GM12891 (cell line): ENCODE data around the gene FGF4.

ENCODE experiments used
- PAX5 ChIP-seq: IDR thresholded peaks from 2 replicates; pipeline ENCODE4 v1.6.1; 2011; ENCODE audit warnings: low read length, moderate library complexity, mild to moderate bottlenecking; ENCODE audit not compliant: insufficient read depth, severe bottlenecking
- POLR2A ChIP-seq: IDR thresholded peaks from 2 replicates; pipeline ENCODE4 v1.6.1; 2011; ENCODE audit warnings: low read depth, low read length, control low read depth
- POLR2AphosphoS5 ChIP-seq: IDR thresholded peaks from 2 replicates; pipeline ENCODE4 v1.6.1; 2011; ENCODE audit warnings: low read depth, low read length, control low read depth
- POU2F2 ChIP-seq: IDR thresholded peaks from 2 replicates; pipeline ENCODE4 v1.6.1; 2011; ENCODE audit warnings: low read depth, mild to moderate bottlenecking, control low read depth, low read length, moderate library complexity
- SPI1 ChIP-seq: IDR thresholded peaks from 2 replicates; pipeline ENCODE4 v1.6.1; 2011; ENCODE audit warnings: low read depth, low read length, control low read depth
- TAF1 ChIP-seq: IDR thresholded peaks from 2 replicates; pipeline ENCODE4 v1.6.1; 2011; ENCODE audit warnings: low read depth, low read length, control low read depth

DNA sequence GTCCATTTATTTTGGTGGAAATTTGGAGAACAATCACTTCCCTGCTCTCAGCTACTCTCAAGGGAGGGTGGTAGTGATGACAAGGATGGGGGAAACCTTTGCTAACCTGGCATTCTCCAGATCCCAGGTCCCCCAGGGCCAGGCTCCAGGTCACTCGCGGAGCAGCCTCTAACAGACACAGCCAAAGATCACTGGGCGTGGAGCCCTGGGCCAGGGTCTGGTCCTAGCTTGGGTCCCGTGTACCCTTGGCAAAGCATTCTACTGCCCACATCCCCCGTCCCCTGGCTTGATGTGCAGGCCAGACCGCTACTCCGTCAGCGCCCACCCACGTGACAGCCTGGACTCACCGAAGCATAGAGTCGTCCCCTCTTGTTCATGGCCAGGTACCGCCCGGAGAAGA lies 40.8 kb upstream of the FGF4 start:
- no peak for TF ChIP-seq POLR2AphosphoS5
- no peak for TF ChIP-seq POLR2A
- no peak for TF ChIP-seq TAF1
- TF ChIP-seq SPI1 = no peak
- no peak for TF ChIP-seq POU2F2
- no peak for TF ChIP-seq PAX5
